ENCODE measurements around the gene FAM171A1. TPM values are rescaled to one million over a fixed set of nuclear protein-coding genes. Genes with fewer than 3 reads are reported as not detected.
"Not testable (repeated sequence)": the region's sequence is repeated elsewhere in the genome, so short reads cannot be mapped to it uniquely, and the experiment has no call there.

Gene FAM171A1
- total RNA-seq, 1 donor from 2014 or later = 2.9 TPM

- Mint-ChIP-seq H3K4me3 (ENCODE audit: low read depth) (no peak overlapping the region), H3K4me1 (ENCODE audit: low read depth) (peaks cover 3% of the 10 kb centered on the region), H3K9me3 (no peaks in the 10 kb centered on the region), H3K27ac (no peak overlapping the region), H3K36me3 (ENCODE audit: low read depth) (no peaks in the 10 kb centered on the region), H3K27me3 (ENCODE audit: low read depth) (peaks cover 25% of the 10 kb centered on the region)
- intact Hi-C loops (cut with micrococcal nuclease) = no loop called here
- no peak for DNase-seq (ENCODE audit: low spot score)
These were observed 22.0 kb downstream of the FAM171A1 start for GRCh38 chr10:15349112-15349511.

- intact Hi-C loops (cut with micrococcal nuclease) = no loop called here
- Mint-ChIP-seq H3K27me3 (ENCODE audit: low read depth) (peaks cover 27% of the 10 kb centered on the region), H3K27ac (no peak overlapping the region), H3K36me3 (ENCODE audit: low read depth) (no peaks in the 10 kb centered on the region), H3K4me1 (ENCODE audit: low read depth) (peaks cover 3% of the 10 kb centered on the region), H3K4me3 (ENCODE audit: low read depth) (no peak overlapping the region), H3K9me3 (no peaks in the 10 kb centered on the region)
- no peak for DNase-seq (ENCODE audit: low spot score)
These were observed 22.5 kb downstream of the FAM171A1 start for GRCh38 chr10:15348579-15348978.

GRCh38 chr10:15347150-15347549 is 23.9 kb downstream of the FAM171A1 start:
- H3K27me3 Mint-ChIP-seq (ENCODE audit: low read depth) = peaks cover 24% of the 10 kb centered on the region
- no peaks in the 10 kb centered on the region for H3K9me3 Mint-ChIP-seq
- DNase-seq (ENCODE audit: low spot score) = no peak
- intact Hi-C loops (cut with micrococcal nuclease) = no loop called here
- no peak overlapping the region for H3K27ac Mint-ChIP-seq
- no peaks in the 10 kb centered on the region for H3K36me3 Mint-ChIP-seq (ENCODE audit: low read depth)
- peaks cover 3% of the 10 kb centered on the region for H3K4me1 Mint-ChIP-seq (ENCODE audit: low read depth)
- H3K4me3 Mint-ChIP-seq (ENCODE audit: low read depth) = no peak overlapping the region

GRCh38 chr10:15346440-15347141 is 24.5 kb downstream of the FAM171A1 start:
- Mint-ChIP-seq H3K9me3 (no peaks in the 10 kb centered on the region), H3K36me3 (ENCODE audit: low read depth) (no peaks in the 10 kb centered on the region), H3K27me3 (ENCODE audit: low read depth) (peaks cover 27% of the 10 kb centered on the region), H3K27ac (no peak overlapping the region), H3K4me1 (ENCODE audit: low read depth) (peaks cover 3% of the 10 kb centered on the region), H3K4me3 (ENCODE audit: low read depth) (no peak overlapping the region)
- intact Hi-C loops (cut with micrococcal nuclease) = no loop called here
- no peak for DNase-seq (ENCODE audit: low spot score)

GRCh38 chr10:15345450-15345849 is 25.6 kb downstream of the FAM171A1 start:
- DNase-seq (ENCODE audit: low spot score) = no peak
- Mint-ChIP-seq H3K4me3 (ENCODE audit: low read depth) (no peak overlapping the region), H3K36me3 (ENCODE audit: low read depth) (no peaks in the 10 kb centered on the region), H3K27me3 (ENCODE audit: low read depth) (peaks cover 21% of the 10 kb centered on the region), H3K4me1 (ENCODE audit: low read depth) (no peaks in the 10 kb centered on the region), H3K9me3 (no peaks in the 10 kb centered on the region), H3K27ac (no peak overlapping the region)
- intact Hi-C loops (cut with micrococcal nuclease) = no loop called here

GRCh38 chr10:15344876-15345285 is 26.2 kb downstream of the FAM171A1 start:
- intact Hi-C loops (cut with micrococcal nuclease) = no loop called here

GRCh38 chr10:15344256-15344875 is 26.7 kb downstream of the FAM171A1 start:
- DNase-seq (ENCODE audit: low spot score) = no peak
- Mint-ChIP-seq H3K27me3 (ENCODE audit: low read depth) (peaks cover 21% of the 10 kb centered on the region), H3K36me3 (ENCODE audit: low read depth) (no peaks in the 10 kb centered on the region), H3K27ac (no peak overlapping the region), H3K4me3 (ENCODE audit: low read depth) (no peak overlapping the region), H3K9me3 (no peaks in the 10 kb centered on the region), H3K4me1 (ENCODE audit: low read depth) (no peaks in the 10 kb centered on the region)
- intact Hi-C loops (cut with micrococcal nuclease) = no loop called here

More at GRCh38 chr10:15344876-15345285, 26.2 kb downstream of the FAM171A1 start:
- Mint-ChIP-seq H3K27me3 (ENCODE audit: low read depth) (peaks cover 21% of the 10 kb centered on the region), H3K27ac (no peak overlapping the region), H3K4me1 (ENCODE audit: low read depth) (no peaks in the 10 kb centered on the region), H3K4me3 (ENCODE audit: low read depth) (no peak overlapping the region), H3K9me3 (no peaks in the 10 kb centered on the region), H3K36me3 (ENCODE audit: low read depth) (no peaks in the 10 kb centered on the region)
- no peak for DNase-seq (ENCODE audit: low spot score)

GRCh38 chr10:15342970-15343369 is 28.1 kb downstream of the FAM171A1 start:
- DNase-seq (ENCODE audit: low spot score) = no peak
- Mint-ChIP-seq H3K27ac (no peak overlapping the region), H3K9me3 (no peaks in the 10 kb centered on the region), H3K27me3 (ENCODE audit: low read depth) (peaks cover 19% of the 10 kb centered on the region), H3K4me1 (ENCODE audit: low read depth) (no peaks in the 10 kb centered on the region), H3K4me3 (ENCODE audit: low read depth) (no peak overlapping the region), H3K36me3 (ENCODE audit: low read depth) (no peaks in the 10 kb centered on the region)
- intact Hi-C loops (cut with micrococcal nuclease) = no loop called here

- Mint-ChIP-seq H3K27me3 (ENCODE audit: low read depth) (peaks cover 20% of the 10 kb centered on the region), H3K9me3 (no peaks in the 10 kb centered on the region), H3K4me1 (ENCODE audit: low read depth) (no peaks in the 10 kb centered on the region), H3K36me3 (ENCODE audit: low read depth) (no peaks in the 10 kb centered on the region), H3K4me3 (ENCODE audit: low read depth) (no peak overlapping the region), H3K27ac (no peak overlapping the region)
- no peak for DNase-seq (ENCODE audit: low spot score)
- intact Hi-C loops (cut with micrococcal nuclease) = no loop called here
These were observed 29.5 kb downstream of the FAM171A1 start for GRCh38 chr10:15341502-15342128.

- Mint-ChIP-seq H3K27me3 (ENCODE audit: low read depth) (peaks cover 13% of the 10 kb centered on the region), H3K9me3 (no peaks in the 10 kb centered on the region), H3K4me3 (ENCODE audit: low read depth) (no peak overlapping the region), H3K4me1 (ENCODE audit: low read depth) (no peaks in the 10 kb centered on the region), H3K36me3 (ENCODE audit: low read depth) (no peaks in the 10 kb centered on the region), H3K27ac (no peak overlapping the region)
- intact Hi-C loops (cut with micrococcal nuclease) = no loop called here
- no peak for DNase-seq (ENCODE audit: low spot score)
These were observed 31.2 kb downstream of the FAM171A1 start for GRCh38 chr10:15339892-15340291.

- H3K36me3 Mint-ChIP-seq (ENCODE audit: low read depth); DNase-seq (ENCODE audit: low spot score); H3K4me3 Mint-ChIP-seq (ENCODE audit: low read depth); H3K27me3 Mint-ChIP-seq (ENCODE audit: low read depth); H3K9me3 Mint-ChIP-seq; H3K27ac Mint-ChIP-seq; intact Hi-C loops (cut with micrococcal nuclease); H3K4me1 Mint-ChIP-seq (ENCODE audit: low read depth): not testable (repeated sequence)
These were observed 33.6 kb downstream of the FAM171A1 start for GRCh38 chr10:15337441-15337923.

GRCh38 chr10:15336211-15336610 is 34.9 kb downstream of the FAM171A1 start:
- Mint-ChIP-seq H3K9me3 (no peaks in the 10 kb centered on the region), H3K36me3 (ENCODE audit: low read depth) (no peaks in the 10 kb centered on the region), H3K4me1 (ENCODE audit: low read depth) (no peaks in the 10 kb centered on the region), H3K27ac (no peak overlapping the region), H3K4me3 (ENCODE audit: low read depth) (no peak overlapping the region), H3K27me3 (ENCODE audit: low read depth) (peaks cover 1% of the 10 kb centered on the region)
- DNase-seq (ENCODE audit: low spot score) = no peak
- intact Hi-C loops (cut with micrococcal nuclease) = no loop called here

GRCh38 chr10:15335508-15335907 is 35.6 kb downstream of the FAM171A1 start:
- peaks cover 1% of the 10 kb centered on the region for H3K27me3 Mint-ChIP-seq (ENCODE audit: low read depth)
- no peak overlapping the region for H3K27ac Mint-ChIP-seq
- no peaks in the 10 kb centered on the region for H3K4me1 Mint-ChIP-seq (ENCODE audit: low read depth)
- no peak overlapping the region for H3K4me3 Mint-ChIP-seq (ENCODE audit: low read depth)
- no peaks in the 10 kb centered on the region for H3K9me3 Mint-ChIP-seq
- intact Hi-C loops (cut with micrococcal nuclease) = no loop called here
- DNase-seq (ENCODE audit: low spot score) = no peak
- no peaks in the 10 kb centered on the region for H3K36me3 Mint-ChIP-seq (ENCODE audit: low read depth)
